CD4-positive, alpha-beta T cell treated with Interleukin-17A for 4 hours (primary cell): ENCODE measurements around the gene DESI1.
A peak's percentile ranks its signal among the peaks of the same experiment; 100 is the strongest.
"Not testable (repeated sequence)": the region's sequence is repeated elsewhere in the genome, so short reads cannot be mapped to it uniquely, and the experiment has no call there.

Experiments used
- DNase-seq: peaks from one replicate; pipeline ENCODE4 v3.0.0-alpha.2; 2020; ENCODE audit warnings: mixed read lengths

DESI1 gene

GRCh38 chr22:41582694-41583093, 38.1 kb downstream of the DESI1 start:
- no peak for DNase-seq

- DNase-seq = no peak
Measured at GRCh38 chr22:41579997-41580355, 40.9 kb downstream of the DESI1 start.

GRCh38 chr22:41579297-41579996, 41.4 kb downstream of the DESI1 start:
- DNase-seq = no peak

- no peak for DNase-seq
Measured at GRCh38 chr22:41578818-41579217, 42.0 kb downstream of the DESI1 start.

- no peak for DNase-seq
Measured at GRCh38 chr22:41578114-41578513, 42.7 kb downstream of the DESI1 start.

- peak; percentile 42 for DNase-seq
Measured at GRCh38 chr22:41576877-41577276, 44.0 kb downstream of the DESI1 start.

GRCh38 chr22:41575533-41575932, 45.3 kb downstream of the DESI1 start:
- DNase-seq = no peak

- no peak for DNase-seq
Measured at GRCh38 chr22:41574847-41575381, 45.9 kb downstream of the DESI1 start.

GRCh38 chr22:41573677-41574076, 47.2 kb downstream of the DESI1 start:
- DNase-seq = no peak

GRCh38 chr22:41572305-41572704, 48.5 kb downstream of the DESI1 start:
- DNase-seq = not testable (repeated sequence)

GRCh38 chr22:41571786-41572185, 49.1 kb downstream of the DESI1 start:
- no peak for DNase-seq

- DNase-seq = no peak
Measured at GRCh38 chr22:41570221-41570620, 50.6 kb downstream of the DESI1 start.

GRCh38 chr22:41568811-41569210, 52.0 kb downstream of the DESI1 start:
- no peak for DNase-seq

GRCh38 chr22:41567512-41567768, 53.4 kb downstream of the DESI1 start:
- DNase-seq = no peak

GRCh38 chr22:41565403-41566054, 55.3 kb downstream of the DESI1 start:
- DNase-seq = no peak

GRCh38 chr22:41564563-41564962, 56.3 kb downstream of the DESI1 start:
- no peak for DNase-seq

GRCh38 chr22:41563051-41563711, 57.7 kb downstream of the DESI1 start:
- DNase-seq = no peak

GRCh38 chr22:41562461-41562860, 58.4 kb downstream of the DESI1 start:
- no peak for DNase-seq

GRCh38 chr22:41561788-41562187, 59.1 kb downstream of the DESI1 start:
- DNase-seq = no peak

GRCh38 chr22:41561335-41561734, 59.5 kb downstream of the DESI1 start:
- DNase-seq = no peak

- DNase-seq = no peak
Measured at GRCh38 chr22:41560095-41560471, 60.8 kb downstream of the DESI1 start.

GRCh38 chr22:41558241-41558630, 62.6 kb downstream of the DESI1 start:
- DNase-seq = not testable (repeated sequence)

GRCh38 chr22:41557401-41558240, 63.2 kb downstream of the DESI1 start:
- DNase-seq = peak; percentile 15
